SK-N-SH (cell line): ENCODE results near the gene RMI2. TPM values are rescaled to one million over a fixed set of nuclear protein-coding genes. Genes with fewer than 3 reads are reported as not detected.

Experiments used
- CTCF ChIA-PET: fragments of 300-600, 350-600 bp; formaldehyde crosslinking; extraction: SDS; loops from one replicate; lab custom pipeline; 2021; lab: Yijun Ruan, JAX
- POLR2A ChIA-PET: fragments of 350-600 bp; sonication (Branson Sonifier 250); formaldehyde crosslinking; extraction: SDS; loops from one replicate; lab custom pipeline; 2020; ENCODE audit warnings: antibody characterized with exemption, inconsistent platforms; lab: Yijun Ruan, JAX
- DNase-seq: peaks from one replicate; pipeline ENCODE4 v3.0.0; 2012
- H2AFZ ChIP-seq: fragments of 200-600 bp; sonication (generic); 2 replicates; pipeline ENCODE4 v1.8.1; 2016; ENCODE audit warnings: antibody characterized with exemption, mild to moderate bottlenecking, low read depth
- H3F3A ChIP-seq: fragments of 200-600 bp; sonication (generic); replicated peaks from 2 replicates; pipeline ENCODE3; 2016; ENCODE audit warnings: antibody characterized with exemption, mild to moderate bottlenecking; ENCODE audit not compliant: insufficient read depth
- H3K27ac ChIP-seq, 2 experiments: fragments of 200-500 bp in 1 of 2; fragments of 200-600 bp in 1 of 2; sonication (Bioruptor generic) in 1 of 2; sonication (generic), shearing (Covaris generic) in 1 of 2; 2 replicates each; pipeline versions ENCODE4 v1.5.1 to v1.6.1; 2014 to 2016; ENCODE audit warnings: low read depth in 2 of 2, inconsistent platforms in 1 of 2, low read length in 1 of 2, mild to moderate bottlenecking in 1 of 2, mixed read lengths in 1 of 2
- H3K27me3 ChIP-seq: fragments of 200-600 bp; sonication (generic), shearing (Covaris generic); 2 replicates; pipeline ENCODE4 v1.6.1; 2016; ENCODE audit warnings: mixed run types; ENCODE audit not compliant: insufficient read depth
- H3K36me3 ChIP-seq, 2 experiments: fragments of 200-500 bp in 1 of 2; fragments of 200-600 bp in 1 of 2; sonication (Bioruptor generic) in 1 of 2; sonication (generic) in 1 of 2; replicated peaks in 1 of 2; 2 replicates each; pipeline versions ENCODE3 to v1.5.1; 2014 to 2016; ENCODE audit warnings: low read length in 1 of 2, mild to moderate bottlenecking in 1 of 2; ENCODE audit not compliant: insufficient read depth in 2 of 2, control insufficient read depth in 1 of 2
- H3K4me1 ChIP-seq, 2 experiments: fragments of 200-500 bp in 1 of 2; fragments of 200-600 bp in 1 of 2; sonication (Bioruptor generic) in 1 of 2; sonication (generic), shearing (Covaris generic) in 1 of 2; 2 replicates each; pipeline versions ENCODE4 v1.5.1 to v1.6.1; 2014 to 2016; ENCODE audit warnings: low read depth in 1 of 2, low read length in 1 of 2, mixed run types in 1 of 2; ENCODE audit not compliant: insufficient read depth in 2 of 2, control insufficient read depth in 1 of 2
- H3K4me2 ChIP-seq: fragments of 200-600 bp; sonication (generic), shearing (Covaris generic); 2 replicates; pipeline ENCODE4 v1.6.1; 2017; ENCODE audit warnings: mixed run types
- H3K4me3 ChIP-seq, 2 experiments: fragments of 200-500 bp in 1 of 2; fragments of 200-600 bp in 1 of 2; sonication (Bioruptor generic) in 1 of 2; sonication (generic), shearing (Covaris generic) in 1 of 2; 2 replicates each; pipeline versions ENCODE4 v1.5.1 to v1.8.1; 2014 to 2016; ENCODE audit warnings: low read depth in 2 of 2, inconsistent platforms in 1 of 2, low read length in 1 of 2, mild to moderate bottlenecking in 1 of 2, mixed read lengths in 1 of 2, moderate library complexity in 1 of 2
- H3K79me2 ChIP-seq: fragments of 200-600 bp; sonication (generic); 2 replicates; pipeline ENCODE4 v1.8.1; 2017; ENCODE audit warnings: mild to moderate bottlenecking; ENCODE audit not compliant: insufficient read depth
- H3K9ac ChIP-seq: fragments of 200-600 bp; sonication (generic); 2 replicates; pipeline ENCODE4 v1.6.1; 2017; ENCODE audit warnings: mixed run types
- H3K9me2 ChIP-seq: fragments of 200-600 bp; sonication (generic); 2 replicates; pipeline ENCODE4 v1.6.1; 2017; ENCODE audit warnings: mixed run types
- H3K9me3 ChIP-seq: fragments of 200-600 bp; sonication (generic); 2 replicates; pipeline ENCODE4 v1.6.1; 2017; ENCODE audit warnings: mixed run types, mild to moderate bottlenecking, moderate library complexity
- H4K20me1 ChIP-seq: fragments of 200-600 bp; sonication (generic); 2 replicates; pipeline ENCODE4 v1.6.1; 2017; ENCODE audit warnings: mild to moderate bottlenecking, mixed run types; ENCODE audit not compliant: insufficient read depth
- CHD2 ChIP-seq: fragments of 150-350 bp; IDR thresholded peaks from 2 replicates; pipeline ENCODE4 v1.6.1; 2018; ENCODE audit warnings: low read length; ENCODE audit not compliant: partially characterized antibody
- CTCF ChIP-seq: fragments of 200-600 bp; sonication (generic); IDR thresholded peaks from 2 replicates; pipeline ENCODE4 v1.6.1; 2017; ENCODE audit warnings: antibody characterized with exemption, mild to moderate bottlenecking, moderate library complexity
- ELF1 ChIP-seq: IDR thresholded peaks from 2 replicates; pipeline ENCODE4 v1.4.0; 2012
- FOSL2 ChIP-seq: IDR thresholded peaks from 2 replicates; pipeline ENCODE4 v1.4.0; 2012; ENCODE audit warnings: low read depth, mild to moderate bottlenecking, moderate library complexity, borderline replicate concordance
- IRF3 ChIP-seq: fragments of 150-350 bp; IDR thresholded peaks from 2 replicates; pipeline ENCODE4 v1.6.1; 2016; ENCODE audit warnings: mild to moderate bottlenecking, low read depth, low read length
- MXI1 ChIP-seq: IDR thresholded peaks from 2 replicates; pipeline ENCODE4 v1.6.1; 2012; ENCODE audit warnings: mild to moderate bottlenecking, low read depth, low read length, improper control_type of control experiment
- NFIC ChIP-seq: IDR thresholded peaks from 2 replicates; pipeline ENCODE4 v1.4.0; 2012; ENCODE audit warnings: borderline replicate concordance
- RAD21 ChIP-seq: IDR thresholded peaks from 2 replicates; pipeline ENCODE4 v1.6.1; 2012; ENCODE audit warnings: mild to moderate bottlenecking, low read length
- REST ChIP-seq: IDR thresholded peaks from 2 replicates; pipeline ENCODE4 v1.6.1; 2012; ENCODE audit warnings: mild to moderate bottlenecking, low read depth, low read length, moderate library complexity
- RXRA ChIP-seq: IDR thresholded peaks from 2 replicates; pipeline ENCODE4 v1.4.0; 2012; ENCODE audit warnings: low read depth, mild to moderate bottlenecking, borderline replicate concordance
- TAF1 ChIP-seq: IDR thresholded peaks from 2 replicates; pipeline ENCODE4 v1.6.1; 2012; ENCODE audit warnings: low read depth, mild to moderate bottlenecking, low read length, moderate library complexity, borderline replicate concordance
- TCF12 ChIP-seq: IDR thresholded peaks from 2 replicates; pipeline ENCODE4 v1.4.0; 2012
- TEAD4 ChIP-seq: IDR thresholded peaks from 2 replicates; pipeline ENCODE4 v1.4.0; 2012; ENCODE audit warnings: mild to moderate bottlenecking, borderline replicate concordance; ENCODE audit not compliant: insufficient read depth
- USF2 ChIP-seq: fragments of 150-350 bp; IDR thresholded peaks from 2 replicates; pipeline ENCODE4 v1.6.1; 2017; ENCODE audit warnings: antibody characterized with exemption, low read length, low read depth, borderline replicate concordance
- WGBS: methylation state at CpG from one replicate; pipeline ENCODE4 v1.1.6; 2017; ENCODE audit warnings: low lambda C conversion rate; 5-methylcytosine and 5-hydroxymethylcytosine counted together
- polyA plus RNA-seq, 3 experiments: library from polyadenylated mRNA; depleted of rRNA; stranded (reverse); fragments of >200 nt; gene quantifications; 2 replicates each; pipeline ENCODE4 v1.2.3, GENCODE V29; 2012

Gene RMI2
- polyA plus RNA-seq, 1 of the 3 experiments (the other 2 are of a cell fraction) = 8.5 TPM

GRCh38 chr16:11301645-11302501 is 43.4 kb upstream of the RMI2 start:
- H3K79me2 ChIP-seq = no peaks in the 10 kb centered on the region
- no peak for TF ChIP-seq TAF1
- no peaks in the 10 kb centered on the region for H3K36me3 ChIP-seq
- peaks cover 3% of the 10 kb centered on the region for H3F3A ChIP-seq
- no peaks in the 10 kb centered on the region for H3K9me3 ChIP-seq
- no peak overlapping the region for H2AFZ ChIP-seq
- no peaks in the 10 kb centered on the region for H3K9me2 ChIP-seq
- CTCF ChIA-PET = interaction anchor here (0.6 to 1.1 kb wide), 4 partner anchors 13 to 55 kb away, joined by 3 to 8 read pairs (median 3); partner anchors contain the start of gene SOCS1
- H3K27ac ChIP-seq = no peak overlapping the region
- H3K9ac ChIP-seq = no peak overlapping the region
- no peak overlapping the region for H3K4me3 ChIP-seq
- POLR2A ChIA-PET = no interaction called here
- H3K4me2 ChIP-seq = no peak overlapping the region
- peaks cover 0 to 24% of the 10 kb centered on the region in 2 experiments; a peak in 2 of 4 replicates for H3K4me1 ChIP-seq
- no peak for DNase-seq
- H4K20me1 ChIP-seq = no peaks in the 10 kb centered on the region
- H3K27me3 ChIP-seq = no peaks in the 10 kb centered on the region
- WGBS = 60% methylated on average over 4 of the region's 4 CpGs

GRCh38 chr16:11302977-11303376 is 42.3 kb upstream of the RMI2 start:
- no peaks in the 10 kb centered on the region for H3K9me2 ChIP-seq
- no peak overlapping the region for H3K9ac ChIP-seq
- H3K4me1 ChIP-seq = peaks cover 0 to 13% of the 10 kb centered on the region in 2 experiments; a peak in 1 of 4 replicates
- TF ChIP-seq TEAD4 (no peak), IRF3 (no peak), USF2 (no peak), TCF12 (no peak), CTCF (no peak), RAD21 (no peak), FOSL2 (no peak), RXRA (no peak), NFIC (no peak), REST (no peak), MXI1 (no peak), CHD2 (no peak), ELF1 (no peak)
- TF ChIP-seq, all 33 proteins: peak for 0
- WGBS = 84% methylated on average over 4 of the region's 4 CpGs
- Histone ChIP-seq H3K4me2 (peak overlapping the region; percentile 22), H3K9me3 (no peaks in the 10 kb centered on the region), H3K27me3 (no peaks in the 10 kb centered on the region), H3F3A (peaks cover under 1% of the 10 kb centered on the region), H3K36me3 (no peaks in the 10 kb centered on the region), H3K79me2 (no peaks in the 10 kb centered on the region), H3K4me3 (no peak overlapping the region), H2AFZ (no peak overlapping the region), H4K20me1 (no peaks in the 10 kb centered on the region), H3K27ac (peak overlapping the region in 1 of 2 experiments; percentile 78; a peak in 2 of 4 replicates)
- no peak for DNase-seq
- POLR2A ChIA-PET = no interaction called here
- CTCF ChIA-PET = interaction anchor here (1.1 to 1.4 kb wide), 3 partner anchors 49 to 339 kb away, joined by 3 read pairs; no protein-coding TSS in a partner anchor
